GM18505 (cell line): ENCODE measurements around the gene TIA1.
"Not testable (repeated sequence)": the region's sequence is repeated elsewhere in the genome, so short reads cannot be mapped to it uniquely, and the experiment has no call there.

Source experiments
- ATAC-seq: cut with Tn5 transposase; IDR thresholded peaks from one replicate; pipeline ENCODE4 v1.9.1; 2021; ENCODE audit not compliant: unreplicated experiment
- POLR2A ChIP-seq: IDR thresholded peaks from 4 replicates; pipeline ENCODE4 v1.6.1; 2011; ENCODE audit warnings: borderline replicate concordance; ENCODE audit not compliant: insufficient read depth, insufficient read length; ENCODE audit errors: extremely low read depth

The TIA1 gene, protein sequence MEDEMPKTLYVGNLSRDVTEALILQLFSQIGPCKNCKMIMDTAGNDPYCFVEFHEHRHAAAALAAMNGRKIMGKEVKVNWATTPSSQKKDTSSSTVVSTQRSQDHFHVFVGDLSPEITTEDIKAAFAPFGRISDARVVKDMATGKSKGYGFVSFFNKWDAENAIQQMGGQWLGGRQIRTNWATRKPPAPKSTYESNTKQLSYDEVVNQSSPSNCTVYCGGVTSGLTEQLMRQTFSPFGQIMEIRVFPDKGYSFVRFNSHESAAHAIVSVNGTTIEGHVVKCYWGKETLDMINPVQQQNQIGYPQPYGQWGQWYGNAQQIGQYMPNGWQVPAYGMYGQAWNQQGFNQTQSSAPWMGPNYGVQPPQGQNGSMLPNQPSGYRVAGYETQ

DNA sequence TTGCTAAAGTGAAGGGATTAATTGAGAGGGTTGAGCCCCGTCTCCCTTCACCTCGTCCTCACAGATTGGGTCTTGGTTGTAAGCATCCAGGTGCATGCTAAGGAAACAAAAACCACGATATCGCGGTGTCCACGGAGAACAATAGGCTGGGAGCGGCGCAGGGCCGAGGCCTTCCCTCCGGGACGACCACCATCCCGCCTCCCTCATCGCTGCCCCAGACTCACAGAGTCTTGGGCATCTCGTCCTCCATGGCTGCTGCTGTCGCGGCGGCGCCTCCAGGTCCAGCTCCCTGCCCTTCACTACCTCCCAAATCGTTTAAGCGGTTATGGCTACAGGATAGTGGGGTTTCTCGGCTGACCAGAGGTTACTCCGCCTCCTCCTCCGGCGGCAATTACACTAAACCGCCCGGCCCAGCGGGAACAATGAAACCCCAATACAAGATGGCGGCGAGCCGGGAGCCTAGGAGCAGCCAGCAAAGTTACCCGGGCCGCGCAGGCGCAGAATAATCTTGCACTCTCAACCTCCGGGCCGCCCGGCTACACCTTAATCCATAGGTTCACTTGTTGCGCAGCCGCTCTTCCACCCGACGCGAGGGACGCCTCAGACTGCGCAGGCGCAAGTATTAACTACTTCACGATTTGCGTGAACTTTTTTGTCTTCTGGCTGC lies at the start of gene TIA1:
Gene TIA1 (minus strand): TSS at position 448 of the 667 bp plus-strand sequence. CDS start 198 bp downstream, at position 250.
- peak; percentile 91 for TF ChIP-seq POLR2A
- ATAC-seq: peak; percentile 96

DNA sequence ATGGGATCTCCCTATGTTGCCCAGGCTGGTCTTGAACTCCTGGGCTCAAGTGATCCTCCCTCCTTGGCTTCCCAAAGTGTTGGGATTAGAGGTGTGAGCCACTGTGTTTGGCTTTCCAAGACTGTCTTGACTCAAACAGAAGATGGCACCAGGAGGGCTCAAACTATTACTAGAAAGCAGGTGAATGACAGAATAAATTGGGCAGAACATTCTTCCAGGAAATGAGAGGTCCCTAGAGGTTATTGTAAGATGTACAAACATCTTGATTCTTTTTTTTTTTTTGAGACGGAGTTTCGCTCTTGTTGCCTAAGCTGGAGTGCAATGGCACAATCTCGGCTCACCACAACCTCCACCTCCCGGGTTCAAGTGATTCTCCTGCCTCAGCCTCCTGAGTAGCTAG lies 49.4 kb upstream of the TIA1 start:
- not testable (repeated sequence) for ATAC-seq

DNA sequence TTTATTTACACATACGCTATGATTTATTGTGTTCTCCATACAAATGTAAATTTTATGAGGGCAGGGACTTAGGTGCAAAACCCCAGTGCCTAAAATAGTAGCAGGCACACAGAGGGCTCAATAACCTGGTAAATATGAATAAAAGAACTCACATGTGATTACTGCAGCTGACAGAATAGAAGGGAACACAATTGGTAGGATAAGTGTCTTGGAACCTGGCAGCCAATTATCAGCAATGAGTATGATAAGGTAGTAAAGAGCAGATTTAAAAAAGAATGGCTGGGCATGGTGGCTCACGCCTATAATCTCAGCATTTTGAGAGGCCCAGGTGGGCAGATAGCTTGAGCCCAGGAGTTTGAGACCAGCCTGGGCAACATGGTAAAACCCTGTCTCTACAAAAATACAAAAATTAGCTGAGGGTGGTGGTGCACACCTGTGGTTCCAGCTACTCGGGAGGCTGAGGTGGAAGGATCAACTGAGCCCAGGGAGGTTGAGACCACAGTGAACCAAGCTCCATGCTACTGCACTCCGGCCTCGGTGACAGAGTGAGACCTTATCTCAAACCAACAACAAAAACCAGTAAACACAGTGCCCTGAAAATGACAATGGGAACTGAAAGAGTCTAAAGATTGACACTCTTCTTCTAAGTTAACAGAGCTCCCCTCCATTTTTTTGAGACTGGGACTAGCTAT lies 35.2 kb upstream of the TIA1 start:
- TF ChIP-seq POLR2A: no peak
- no peak for ATAC-seq

DNA sequence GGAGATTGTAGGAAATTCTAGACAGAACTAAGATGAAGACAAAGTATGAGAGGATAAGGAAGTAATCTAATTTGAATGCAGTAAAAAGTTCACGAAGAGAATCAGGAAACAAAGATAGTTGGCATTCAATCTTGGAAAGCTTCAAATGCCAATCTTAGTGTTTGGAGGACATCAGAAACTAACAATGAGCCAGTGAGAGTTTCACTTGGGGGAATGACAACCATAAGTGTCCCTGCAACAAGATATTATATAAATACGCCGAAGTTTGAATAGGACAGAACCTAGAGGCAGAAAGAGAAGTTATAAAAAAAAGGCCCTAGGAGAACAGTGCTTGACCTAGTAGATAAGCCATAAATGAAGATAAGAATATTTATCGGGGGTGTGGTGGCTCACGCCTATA lies 34.0 kb upstream of the TIA1 start:
- ATAC-seq: no peak
- TF ChIP-seq POLR2A: no peak

DNA sequence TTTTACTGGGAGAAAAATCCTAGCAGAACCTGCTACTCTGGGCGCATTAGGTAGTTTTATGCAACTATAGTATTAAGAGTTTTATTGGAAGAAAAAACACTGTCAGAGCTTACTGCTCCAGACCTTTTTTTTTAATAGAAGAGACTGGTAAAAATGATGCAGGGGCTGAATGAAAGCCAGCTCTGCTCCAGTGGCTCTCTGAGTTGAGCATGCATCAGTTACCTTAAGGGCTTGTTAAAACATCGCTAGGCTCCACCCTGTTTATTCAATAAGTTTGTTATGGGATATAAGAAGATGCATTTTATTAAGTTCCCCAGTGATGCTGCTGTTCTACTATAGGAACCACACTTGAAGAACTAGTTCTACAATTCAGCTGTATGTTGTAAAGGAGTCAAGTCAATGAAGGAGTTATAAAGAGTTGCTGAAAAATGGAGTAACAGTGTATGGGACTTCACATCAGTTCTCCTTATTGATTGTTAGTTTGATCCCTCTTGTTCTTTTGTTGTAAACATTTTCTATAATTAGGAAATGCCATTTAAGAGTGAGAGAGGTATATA lies 31.9 kb upstream of the TIA1 start:
- TF ChIP-seq POLR2A: no peak
- ATAC-seq: no peak

DNA sequence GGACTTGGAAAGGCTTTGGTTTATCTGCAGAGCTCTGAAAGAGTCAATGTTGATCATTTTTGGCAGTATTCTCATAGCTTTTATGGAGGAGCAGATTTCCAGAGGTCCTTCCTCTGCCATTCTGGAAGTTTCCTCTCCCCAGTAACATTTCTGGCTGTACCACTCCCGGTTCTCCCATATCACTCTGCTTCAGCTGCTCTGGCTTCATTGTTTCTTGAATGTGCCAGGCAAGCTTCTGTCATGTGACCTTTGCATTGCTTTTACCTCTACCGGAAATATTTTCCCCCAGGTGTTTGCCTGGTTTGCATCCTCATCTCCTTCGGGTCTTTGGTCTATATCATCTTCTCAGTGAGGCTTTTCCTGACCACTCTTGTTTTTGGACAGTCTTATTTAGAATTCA lies 21.9 kb upstream of the TIA1 start:
- TF ChIP-seq POLR2A: no peak
- no peak for ATAC-seq

DNA sequence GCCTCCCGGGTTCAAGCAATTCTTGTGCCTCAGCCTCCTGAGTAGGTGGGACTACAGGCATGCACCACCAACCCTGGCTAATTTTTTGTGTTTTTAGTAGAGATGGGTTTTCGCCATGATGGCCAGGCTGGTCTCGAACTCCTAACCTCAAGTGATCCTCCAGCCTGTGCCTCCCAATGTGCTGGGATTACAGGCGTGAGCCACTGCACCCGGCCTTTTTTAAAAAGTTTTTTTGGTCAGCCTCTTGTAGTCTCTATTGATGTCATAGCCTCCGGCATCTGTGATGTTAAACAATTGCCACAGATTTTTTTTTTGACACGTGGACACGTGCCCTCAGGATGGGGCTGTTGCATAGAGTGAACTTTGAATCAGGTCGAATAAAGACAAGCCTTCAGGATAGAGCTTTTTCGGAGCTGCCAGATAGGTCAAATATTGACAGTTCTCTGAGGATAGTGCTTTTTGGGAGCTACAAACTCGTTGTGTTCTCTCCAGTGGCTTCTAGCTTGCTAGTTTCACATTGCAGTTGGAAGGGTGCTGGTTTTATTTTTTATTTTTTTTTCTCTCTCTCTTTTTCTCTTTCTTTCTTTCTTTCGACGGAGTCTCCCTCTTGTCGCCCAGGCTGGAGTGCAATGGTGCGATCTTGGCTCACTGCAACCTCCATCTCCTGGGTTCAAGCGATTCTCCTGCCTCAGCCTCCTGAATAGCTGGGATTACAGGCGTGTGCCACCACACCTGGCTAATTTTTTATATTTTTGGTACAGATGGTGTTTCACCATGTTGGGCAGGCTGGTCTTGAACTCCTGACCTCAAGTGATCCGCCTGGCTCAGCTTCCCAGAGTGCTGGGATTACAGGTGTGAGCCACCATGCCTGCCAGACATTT lies 21.2 kb upstream of the TIA1 start:
- ATAC-seq: not testable (repeated sequence)

DNA sequence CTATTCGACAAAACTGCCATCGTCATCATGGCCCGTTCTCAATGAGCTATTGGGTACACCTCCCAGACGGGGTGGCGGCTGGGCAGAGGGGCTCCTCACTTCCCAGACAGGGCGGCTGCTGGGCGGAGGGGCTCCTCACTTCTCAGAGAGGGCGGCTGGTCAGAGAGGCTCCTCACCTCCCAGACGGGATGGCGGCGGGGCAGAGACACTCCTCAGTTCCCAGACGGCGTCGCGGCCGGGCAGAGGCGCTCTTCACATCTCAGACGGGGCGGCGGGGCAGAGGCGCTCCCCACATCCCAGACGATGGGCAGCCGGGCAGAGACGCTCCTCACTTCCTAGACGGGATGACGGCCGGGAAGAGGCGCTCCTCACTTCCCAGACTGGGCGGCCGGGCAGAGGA lies 18.5 kb upstream of the TIA1 start:
- ATAC-seq: not testable (repeated sequence)

DNA sequence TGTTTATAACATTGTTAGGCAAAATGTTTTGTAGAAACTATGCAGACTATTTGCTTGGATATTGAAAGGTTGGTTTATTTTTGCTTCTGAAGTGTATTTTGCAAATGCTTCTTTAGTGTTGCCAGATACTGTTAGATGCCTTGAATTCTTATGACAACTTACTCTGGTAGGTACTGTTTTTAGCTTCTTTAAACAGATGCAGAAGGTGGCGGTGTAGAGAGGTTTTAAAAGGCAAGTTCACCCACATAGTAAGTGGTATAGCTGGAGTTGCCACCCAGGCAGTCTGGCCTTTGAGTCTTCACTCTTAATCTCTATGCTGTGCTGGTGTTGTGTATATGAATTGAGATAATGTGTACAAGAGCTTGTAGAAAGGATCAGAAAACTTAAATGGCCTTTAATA lies 13.1 kb upstream of the TIA1 start:
- TF ChIP-seq POLR2A: no peak
- no peak for ATAC-seq

DNA sequence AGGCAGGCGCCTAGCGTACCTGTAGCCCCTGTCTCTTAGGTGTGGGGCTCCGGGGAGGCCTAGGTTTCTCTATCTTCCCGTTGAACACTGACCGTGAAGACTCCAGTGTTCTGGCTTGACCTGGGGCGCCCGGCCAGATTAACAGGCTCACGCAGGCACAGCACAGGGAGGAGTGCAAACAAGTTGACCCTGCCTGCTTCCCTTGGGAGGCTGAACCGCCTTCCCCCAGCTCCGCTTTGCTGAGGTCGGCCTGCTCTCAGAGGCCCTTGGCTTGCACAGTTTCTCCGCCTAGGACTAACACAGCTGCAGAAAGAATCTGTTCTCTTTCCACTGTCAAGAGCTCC lies 10.1 kb upstream of the TIA1 start:
- ATAC-seq: peak; percentile 3
- no peak for TF ChIP-seq POLR2A

DNA sequence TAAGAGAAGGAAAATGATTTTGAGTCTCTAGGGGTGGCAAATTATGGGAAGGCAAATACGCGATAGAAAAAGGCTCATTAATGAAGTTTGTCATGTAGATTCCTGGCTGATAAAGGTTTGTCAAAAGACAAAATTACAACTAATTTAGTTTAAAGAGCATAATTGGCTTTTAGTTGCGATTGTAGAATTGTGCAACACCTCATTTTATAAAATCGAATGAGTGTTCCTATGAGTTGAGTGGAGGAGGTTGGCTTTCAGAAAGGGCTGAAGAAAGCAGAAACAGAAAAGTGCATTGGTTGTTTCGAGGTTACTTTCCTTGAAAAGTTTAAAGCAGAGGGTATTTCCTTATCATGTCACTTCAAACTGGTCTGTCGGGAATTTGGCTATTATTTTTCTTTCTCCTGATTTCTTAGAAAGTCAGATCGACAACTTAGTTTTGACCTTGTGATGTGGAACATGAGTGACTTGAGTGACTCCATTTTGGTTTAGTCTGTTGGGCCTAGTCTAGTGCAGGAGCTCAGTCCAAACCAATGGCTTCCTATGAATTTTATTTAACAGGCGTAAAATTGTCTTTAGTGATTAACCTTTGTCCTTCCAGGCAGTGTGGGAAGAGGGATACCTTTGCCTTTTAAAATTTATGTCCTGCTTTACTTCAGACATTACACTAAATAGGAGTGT lies 7.3 kb upstream of the TIA1 start:
- TF ChIP-seq POLR2A: no peak

DNA sequence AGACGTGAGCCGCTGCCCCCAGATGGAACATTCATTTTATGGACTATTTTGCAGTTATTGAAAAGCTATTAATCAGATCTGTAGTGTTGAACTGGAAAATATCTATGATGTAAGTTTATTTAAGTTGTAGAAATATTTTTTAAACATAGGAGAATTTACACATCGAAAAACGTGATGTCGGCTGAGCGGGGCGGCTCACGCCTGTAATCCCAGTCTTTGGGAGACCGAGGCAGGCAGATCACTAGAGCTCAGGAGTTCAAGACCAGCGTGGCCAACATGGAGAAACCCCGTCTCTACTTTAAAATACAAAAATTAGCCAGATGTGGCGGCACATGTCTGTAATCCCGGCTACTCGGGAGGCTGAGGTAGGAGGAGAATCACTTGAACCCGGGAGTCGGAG lies 2.0 kb upstream of the TIA1 start:
- TF ChIP-seq POLR2A: no peak
- no peak for ATAC-seq

More for the DNA sequence above, 7.3 kb upstream of the TIA1 start:
- ATAC-seq: no peak
